ENCODE data around the gene CHDH.

CHDH gene, protein sequence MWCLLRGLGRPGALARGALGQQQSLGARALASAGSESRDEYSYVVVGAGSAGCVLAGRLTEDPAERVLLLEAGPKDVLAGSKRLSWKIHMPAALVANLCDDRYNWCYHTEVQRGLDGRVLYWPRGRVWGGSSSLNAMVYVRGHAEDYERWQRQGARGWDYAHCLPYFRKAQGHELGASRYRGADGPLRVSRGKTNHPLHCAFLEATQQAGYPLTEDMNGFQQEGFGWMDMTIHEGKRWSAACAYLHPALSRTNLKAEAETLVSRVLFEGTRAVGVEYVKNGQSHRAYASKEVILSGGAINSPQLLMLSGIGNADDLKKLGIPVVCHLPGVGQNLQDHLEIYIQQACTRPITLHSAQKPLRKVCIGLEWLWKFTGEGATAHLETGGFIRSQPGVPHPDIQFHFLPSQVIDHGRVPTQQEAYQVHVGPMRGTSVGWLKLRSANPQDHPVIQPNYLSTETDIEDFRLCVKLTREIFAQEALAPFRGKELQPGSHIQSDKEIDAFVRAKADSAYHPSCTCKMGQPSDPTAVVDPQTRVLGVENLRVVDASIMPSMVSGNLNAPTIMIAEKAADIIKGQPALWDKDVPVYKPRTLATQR

GRCh38 chr3:53846134-53846850 lies at the start of gene CHDH, which contains the start of gene IL17RB:
Gene CHDH, minus strand, starts transcription at chr3:53846419. Its CDS starts 22,411 bp downstream, at chr3:53824008.
Gene IL17RB, plus strand, starts transcription at chr3:53846568. Its CDS starts 21 bp downstream, at chr3:53846589.
- no peak for DNase-seq (ENCODE audit: low read depth in 3 of 3)

DNA sequence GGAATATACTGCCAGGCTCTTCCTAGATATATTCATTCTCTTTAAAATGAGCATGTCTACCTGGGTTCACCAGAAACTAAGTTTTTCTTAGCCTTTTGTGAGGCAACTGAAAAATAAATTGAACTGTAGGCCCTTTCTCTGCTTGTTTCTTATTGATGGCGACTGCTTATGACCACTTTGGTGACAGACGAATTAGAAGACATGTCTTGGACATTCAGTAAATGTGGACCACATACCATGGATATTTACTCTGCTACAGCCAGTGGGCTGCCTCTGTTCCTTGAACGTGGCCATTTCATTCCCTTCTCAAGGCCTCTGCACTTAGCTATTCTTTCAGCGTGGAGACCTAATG lies 46.0 kb upstream of the CHDH start:
- no peak for DNase-seq (ENCODE audit: low read depth in 3 of 3)

DNA sequence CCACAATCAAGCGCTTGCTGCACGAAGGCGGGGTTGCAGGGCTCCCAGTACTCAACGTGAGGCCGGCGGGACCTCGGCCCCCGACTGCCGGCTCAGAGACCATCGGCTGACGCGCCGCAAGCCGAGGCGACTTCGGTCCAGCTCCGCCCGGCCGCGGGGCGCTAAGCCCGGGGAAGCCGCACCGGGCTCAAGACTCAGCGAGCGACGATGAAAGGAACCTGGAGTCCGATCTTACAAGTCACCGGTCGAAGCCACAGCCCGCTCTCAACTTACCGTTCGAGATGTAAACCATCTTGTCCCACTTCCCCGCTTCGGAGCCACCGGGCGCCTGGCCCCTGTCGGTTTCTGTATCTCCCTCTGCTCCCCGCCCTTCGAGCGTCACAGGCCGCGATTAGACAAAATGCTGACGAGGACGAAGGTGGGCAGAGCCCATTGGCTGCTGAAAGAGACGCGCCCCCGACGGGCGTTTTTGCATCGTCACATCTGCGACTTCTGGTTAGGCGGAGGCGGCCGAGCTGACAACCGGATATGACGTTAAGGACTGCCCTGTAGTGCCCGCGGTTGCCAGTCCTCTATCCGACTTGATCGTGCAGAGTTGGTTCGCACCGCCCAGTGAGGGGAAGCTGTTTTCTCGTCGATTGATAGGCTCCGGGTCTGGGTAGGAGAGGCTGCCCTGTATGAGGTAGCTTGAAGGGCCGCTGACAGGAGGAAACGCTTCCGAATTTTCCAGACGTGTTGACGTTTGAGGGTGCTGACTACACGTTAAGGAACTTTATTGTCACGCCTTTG lies 45.5 kb upstream of the CHDH start, which contains the start of gene SELENOK:
TSS of gene SELENOK (minus strand) at position 363 of the 789 bp plus-strand sequence.
- DNase-seq (ENCODE audit: low read depth in 3 of 3), result peak; percentile 80 to 94 (median 94)

- peak in 2 of 3 experiments; percentile 9 to 31 for DNase-seq (ENCODE audit: low read depth in 3 of 3)
Measured at GRCh38 chr3:53890726-53891475, 44.7 kb upstream of the CHDH start.

DNA sequence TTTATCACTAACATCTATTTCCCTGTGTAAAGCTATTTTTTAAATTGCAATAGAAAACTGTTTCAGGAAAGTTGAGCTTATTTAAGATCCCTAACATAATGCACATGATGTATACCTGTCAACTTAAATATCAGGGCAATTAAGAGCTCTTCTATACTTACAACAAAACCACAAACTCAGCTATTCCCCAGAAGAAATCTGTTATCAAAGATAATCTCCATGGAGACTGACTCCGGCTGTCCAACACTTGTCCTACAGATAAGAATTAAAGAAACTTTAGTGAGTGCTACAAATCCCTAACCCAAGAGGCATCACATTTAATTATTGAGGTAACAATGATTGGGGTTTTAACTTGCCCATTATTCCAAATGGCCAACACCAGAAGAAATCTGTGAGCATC lies 42.0 kb upstream of the CHDH start:
- DNase-seq (ENCODE audit: low read depth in 3 of 3), result no peak

GRCh38 chr3:53887446-53887845 lies 41.2 kb upstream of the CHDH start:
- DNase-seq (ENCODE audit: low read depth in 3 of 3), result no peak

DNA sequence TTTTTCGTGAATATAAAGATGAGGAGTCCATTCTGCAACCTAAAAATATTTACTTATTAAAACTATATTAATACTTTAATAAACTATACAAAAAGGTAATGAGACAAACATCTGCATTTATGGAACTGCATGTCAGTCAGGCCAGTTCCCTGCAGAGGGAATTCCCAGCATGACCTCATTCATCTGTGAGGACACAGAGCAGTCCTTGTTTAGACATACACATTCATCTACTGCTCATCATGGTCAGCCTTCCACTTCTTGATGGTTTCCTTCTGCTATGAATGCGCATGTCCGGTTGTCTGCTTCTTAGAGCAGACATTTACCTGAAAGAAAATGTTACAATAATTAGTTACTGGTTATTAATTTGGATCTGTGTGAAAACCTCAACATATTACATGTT lies 39.0 kb upstream of the CHDH start:
- no peak for DNase-seq (ENCODE audit: low read depth in 3 of 3)

- no peak for DNase-seq (ENCODE audit: low read depth in 3 of 3)
Measured at GRCh38 chr3:53884623-53885022, 38.4 kb upstream of the CHDH start.

GRCh38 chr3:53883008-53883407 lies 36.8 kb upstream of the CHDH start:
- DNase-seq (ENCODE audit: low read depth in 3 of 3), result no peak

DNA sequence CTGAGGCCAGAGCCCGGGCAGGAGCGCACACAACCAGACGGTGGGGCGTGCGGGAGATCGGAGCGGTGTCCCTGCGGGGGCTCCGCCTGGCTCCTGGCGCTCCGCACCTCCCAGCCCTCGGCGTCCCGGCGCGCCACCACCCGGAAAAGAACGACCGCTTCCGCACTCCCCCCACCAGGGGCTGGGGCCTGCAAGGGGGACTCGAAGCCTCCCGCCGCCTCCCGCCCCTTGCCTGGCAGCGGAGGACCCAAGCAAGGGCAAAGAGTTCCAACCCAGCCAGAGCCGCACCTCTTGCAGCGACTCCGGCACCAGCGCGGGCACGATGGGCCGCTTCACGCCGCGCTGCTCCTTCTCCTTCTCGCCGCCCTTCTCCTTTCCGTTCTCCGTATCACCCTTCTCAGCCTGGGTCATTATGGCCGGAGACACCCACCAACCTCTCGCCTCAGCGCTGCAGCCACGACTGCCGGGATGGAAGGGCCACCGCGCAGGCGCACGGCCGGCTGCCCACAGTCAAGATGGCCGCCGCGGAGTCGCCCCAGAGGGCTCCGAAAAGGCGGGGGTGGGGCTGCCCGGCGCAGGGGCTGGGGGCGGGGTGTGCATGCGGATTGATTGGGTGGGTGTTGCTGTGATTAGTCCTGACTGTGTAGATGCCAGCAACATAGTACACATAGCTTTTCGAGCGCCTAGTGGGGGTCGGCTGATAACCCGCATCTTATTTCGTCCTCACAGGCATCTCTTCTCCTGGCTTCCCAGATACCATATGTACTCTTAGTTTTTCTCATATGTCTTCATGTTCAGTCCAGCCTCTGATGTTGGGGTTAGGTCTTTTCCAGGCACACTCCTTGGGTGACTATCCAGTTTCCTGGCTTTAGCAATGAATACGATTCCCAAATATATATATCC lies 35.7 kb upstream of the CHDH start, which contains the start of gene ACTR8:
TSS of gene ACTR8 (minus strand) at position 462 of the 903 bp plus-strand sequence. CDS start at position 411, 51 bp downstream.
- DNase-seq (ENCODE audit: low read depth in 3 of 3), result peak; percentile 74 to 84 (median 75)

DNA sequence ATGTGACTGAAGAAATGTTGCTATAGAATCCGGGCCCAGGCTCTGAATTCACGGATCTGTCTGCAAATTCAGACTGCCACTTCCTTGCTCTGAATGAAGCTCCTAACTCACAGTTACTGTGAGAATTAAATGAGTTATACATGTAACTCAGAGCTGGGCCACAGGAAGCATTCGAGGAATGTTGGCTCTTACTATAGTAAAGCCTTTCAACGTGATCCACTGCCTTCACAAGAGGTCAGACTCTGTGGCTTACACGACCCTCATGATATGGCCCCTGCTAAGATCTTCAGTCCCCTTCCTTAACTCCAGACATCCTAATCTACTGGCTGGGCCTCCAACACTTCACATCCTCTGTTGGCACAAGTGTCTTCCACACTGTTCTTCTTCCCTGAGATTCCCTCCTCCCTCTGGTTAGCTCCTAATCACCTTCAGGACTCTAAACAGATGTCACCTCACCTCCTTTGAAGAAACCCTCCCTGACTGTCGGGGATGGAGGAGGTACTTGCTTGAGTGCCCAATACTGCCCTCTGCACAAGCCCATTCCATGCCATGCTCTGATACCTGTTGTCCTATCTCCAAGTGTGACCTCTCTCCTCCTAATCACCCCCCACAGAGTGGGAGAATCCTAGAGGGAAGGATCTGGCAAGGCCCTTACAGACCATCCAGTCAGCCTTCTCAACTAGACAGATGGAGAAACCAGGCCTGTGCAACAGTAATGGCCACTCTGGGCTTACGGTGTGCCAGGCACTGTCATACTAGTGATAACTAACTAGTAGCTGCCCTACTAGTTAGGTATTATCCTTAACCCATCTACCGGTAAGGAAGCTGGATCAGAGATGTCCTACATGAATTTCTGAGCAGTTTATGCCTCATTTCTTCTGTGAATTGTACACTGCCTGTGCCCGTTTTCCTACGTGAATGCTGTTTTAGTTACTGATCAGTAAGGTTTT lies 34.5 kb upstream of the CHDH start:
- DNase-seq (ENCODE audit: low read depth in 3 of 3), result no peak

DNA sequence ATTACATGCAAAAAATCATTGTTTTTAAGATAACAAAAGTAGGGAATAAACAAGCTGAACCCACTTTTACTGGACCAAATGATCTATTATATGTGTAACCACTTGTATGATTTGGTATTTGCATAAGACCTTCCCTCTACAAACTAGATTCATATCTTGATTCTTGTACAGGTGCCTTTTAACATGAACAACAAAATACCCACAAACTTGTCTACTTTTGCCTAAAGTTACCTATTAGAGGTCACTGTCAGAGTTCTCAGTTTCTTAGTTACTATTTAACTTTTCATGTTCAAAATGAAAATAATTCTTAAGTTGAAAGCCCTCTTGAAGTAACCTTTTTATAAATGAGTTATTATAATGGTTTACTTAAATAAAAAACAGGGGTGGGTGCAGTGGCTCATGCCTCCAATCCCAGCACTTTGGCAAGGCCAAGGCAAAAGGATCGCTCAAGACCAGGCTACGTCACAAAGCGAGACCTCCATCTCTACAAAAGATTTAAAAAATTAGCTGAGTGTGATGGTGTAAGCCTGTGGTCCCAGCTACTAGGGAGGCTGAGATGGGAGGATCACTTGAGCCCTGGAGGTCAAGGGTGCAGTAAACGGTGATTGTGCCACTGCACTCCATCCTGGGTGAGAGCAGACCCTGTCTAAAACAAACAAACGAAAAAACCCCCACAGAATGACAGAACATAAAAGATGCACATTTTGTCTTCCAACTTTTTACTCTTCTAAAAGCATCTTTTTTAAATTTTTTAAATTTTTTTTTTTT lies 19.7 kb upstream of the CHDH start:
- DNase-seq (ENCODE audit: low read depth in 3 of 3), result no peak

DNA sequence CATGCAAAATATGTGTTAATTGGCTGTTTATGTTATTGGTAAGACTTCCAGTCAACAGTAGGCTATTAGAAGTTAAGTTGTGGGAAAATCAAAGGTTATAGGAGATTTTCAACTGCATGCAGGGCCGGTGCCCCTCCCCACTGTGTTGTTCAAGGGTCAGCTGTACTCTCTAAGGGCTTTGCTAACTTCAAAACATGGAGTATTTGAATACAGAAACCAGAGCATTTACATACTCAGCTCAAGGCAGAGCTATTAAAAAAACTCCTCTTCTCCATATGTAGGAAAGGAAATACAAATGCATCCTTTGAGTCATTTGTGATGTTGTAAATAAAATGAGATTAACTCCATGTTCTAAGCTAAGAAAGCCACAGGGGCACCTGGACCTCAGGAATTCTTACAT lies 16.9 kb upstream of the CHDH start:
- DNase-seq (ENCODE audit: low read depth in 3 of 3), result no peak

- DNase-seq (ENCODE audit: low read depth in 3 of 3), result no peak
Measured at GRCh38 chr3:53862241-53862640, 16.0 kb upstream of the CHDH start.

DNA sequence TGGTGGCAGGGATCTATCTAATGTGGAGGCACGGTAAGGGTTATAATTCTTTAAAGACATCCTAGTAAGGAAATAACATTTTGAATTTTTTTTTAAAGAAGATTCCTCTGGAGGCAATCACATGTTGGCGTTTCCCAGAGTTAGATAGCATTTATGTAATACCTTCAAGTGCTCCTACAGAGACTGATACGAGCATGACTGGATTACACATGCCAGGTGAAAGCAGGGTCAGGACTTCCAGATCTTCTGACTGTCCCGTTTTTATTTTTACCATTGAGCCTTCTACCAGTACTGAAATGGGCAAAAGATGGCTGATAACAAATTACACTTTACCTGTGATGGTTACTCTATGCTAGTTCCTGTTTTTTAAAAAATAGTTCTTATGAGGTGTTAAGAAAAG lies 14.0 kb upstream of the CHDH start:
- DNase-seq (ENCODE audit: low read depth in 3 of 3), result no peak

DNA sequence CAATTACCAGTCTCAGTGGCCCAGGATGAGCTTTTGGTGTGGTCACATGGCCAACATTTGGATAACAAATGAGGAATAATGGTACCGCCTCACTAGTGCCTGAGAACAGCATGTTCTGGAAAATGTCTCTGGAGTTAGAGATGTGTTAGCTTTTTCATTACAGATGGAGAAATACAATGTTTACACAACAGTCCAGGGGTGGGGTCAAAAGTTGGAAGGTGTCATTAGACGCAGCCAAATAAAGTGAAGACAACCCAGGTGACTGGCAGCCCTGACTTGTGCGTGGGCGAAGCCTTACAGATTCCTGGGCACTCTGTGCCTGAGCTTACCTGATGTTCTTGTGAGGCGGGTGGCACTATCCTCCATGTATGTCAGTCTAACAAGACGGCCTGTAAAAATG lies 13.0 kb upstream of the CHDH start:
- DNase-seq (ENCODE audit: low read depth in 3 of 3), result no peak

GRCh38 chr3:53858096-53858741 lies 12.0 kb upstream of the CHDH start:
- no peak for DNase-seq (ENCODE audit: low read depth in 3 of 3)
